Ishikawa (cell line): ENCODE results near the gene ABCA1.

ENCODE experiments used
- CEBPB ChIP-seq: IDR thresholded peaks from 2 replicates; pipeline ENCODE4 v1.6.1; 2012
- CREB1 ChIP-seq: IDR thresholded peaks from 2 replicates; pipeline ENCODE4 v1.6.1; 2012; ENCODE audit warnings: low read depth
- EGR1 ChIP-seq: IDR thresholded peaks from 2 replicates; pipeline ENCODE4 v1.6.1; 2012
- EP300 ChIP-seq: IDR thresholded peaks from 2 replicates; pipeline ENCODE4 v1.6.1; 2012; ENCODE audit warnings: borderline replicate concordance
- FOXM1 ChIP-seq: IDR thresholded peaks from 2 replicates; pipeline ENCODE4 v1.6.1; 2012; ENCODE audit warnings: low read depth, borderline replicate concordance
- MAX ChIP-seq: IDR thresholded peaks from 2 replicates; pipeline ENCODE4 v1.6.1; 2012
- NFIC ChIP-seq: IDR thresholded peaks from 2 replicates; pipeline ENCODE4 v1.6.1; 2012
- RAD21 ChIP-seq: IDR thresholded peaks from 2 replicates; pipeline ENCODE4 v1.6.1; 2012; ENCODE audit warnings: low read depth
- REST ChIP-seq: IDR thresholded peaks from 2 replicates; pipeline ENCODE4 v1.6.1; 2012; ENCODE audit warnings: low read depth, mild to moderate bottlenecking
- TAF1 ChIP-seq: IDR thresholded peaks from 2 replicates; pipeline ENCODE4 v1.6.1; 2012; ENCODE audit warnings: low read depth, mild to moderate bottlenecking
- TCF12 ChIP-seq: IDR thresholded peaks from 2 replicates; pipeline ENCODE4 v1.6.1; 2012; ENCODE audit warnings: low read depth
- TEAD4 ChIP-seq: IDR thresholded peaks from 2 replicates; pipeline ENCODE4 v1.6.1; 2012
- USF1 ChIP-seq: IDR thresholded peaks from 2 replicates; pipeline ENCODE4 v1.6.1; 2012
- YY1 ChIP-seq: IDR thresholded peaks from 2 replicates; pipeline ENCODE4 v1.6.1; 2012; ENCODE audit warnings: low read depth
- ZBTB7A ChIP-seq: IDR thresholded peaks from 2 replicates; pipeline ENCODE4 v1.6.1; 2012; ENCODE audit warnings: low read depth

ABCA1 gene

GRCh38 chr9:104905931-104906330, 22.0 kb downstream of the ABCA1 start:
- no peak for TF ChIP-seq NFIC
- no peak for TF ChIP-seq EGR1
- no peak for TF ChIP-seq FOXM1
- no peak for TF ChIP-seq TEAD4

- TF ChIP-seq RAD21 (no peak), ZBTB7A (no peak), EP300 (no peak), MAX (no peak), EGR1 (no peak), REST (no peak), TAF1 (no peak), CEBPB (no peak), NFIC (no peak), TCF12 (no peak), TEAD4 (no peak), FOXM1 (no peak), USF1 (no peak)
Measured at GRCh38 chr9:104905153-104905901, 22.6 kb downstream of the ABCA1 start.

GRCh38 chr9:104903609-104904008, 24.3 kb downstream of the ABCA1 start:
- TF ChIP-seq MAX: no peak
- no peak for TF ChIP-seq FOXM1

- no peak for TF ChIP-seq MAX
- TF ChIP-seq YY1: no peak
- no peak for TF ChIP-seq TEAD4
- no peak for TF ChIP-seq REST
- TF ChIP-seq TAF1: no peak
- no peak for TF ChIP-seq CREB1
- TF ChIP-seq CEBPB: no peak
- no peak for TF ChIP-seq TCF12
- TF ChIP-seq USF1: no peak
- TF ChIP-seq EP300: no peak
Measured at GRCh38 chr9:104900871-104901270, 27.1 kb downstream of the ABCA1 start.

- TF ChIP-seq FOXM1 (no peak), TEAD4 (no peak), NFIC (no peak), RAD21 (no peak), ZBTB7A (no peak), TCF12 (no peak), YY1 (no peak), REST (no peak), USF1 (no peak), CREB1 (no peak)
Measured at GRCh38 chr9:104900324-104900723, 27.6 kb downstream of the ABCA1 start.
